VCaP (cell line): Measurements from ENCODE around the gene SLU7.
A peak's percentile ranks its signal among the peaks of the same experiment; 100 is the strongest.
"Not testable (repeated sequence)": the region's sequence is repeated elsewhere in the genome, so short reads cannot be mapped to it uniquely, and the experiment has no call there.

Experiments
- H3K27ac ChIP-seq: fragments of 450-650 bp; 2 replicates; pipeline ENCODE4 v1.5.1; 2017
- CTCF ChIP-seq: fragments of 450-650 bp; conservative IDR thresholded peaks from 2 replicates; pipeline ENCODE4 v1.5.1; 2017; ENCODE audit warnings: mild to moderate bottlenecking, moderate library complexity

SLU7 gene

GRCh38 chr5:160439205-160439600 lies 20.3 kb upstream of the SLU7 start:
- no peak overlapping the region for H3K27ac ChIP-seq
- TF ChIP-seq CTCF = peak; percentile 82

GRCh38 chr5:160438316-160439204 lies 19.7 kb upstream of the SLU7 start:
- TF ChIP-seq CTCF = peak; percentile 71
- H3K27ac ChIP-seq = no peak overlapping the region

GRCh38 chr5:160437271-160437670 lies 18.4 kb upstream of the SLU7 start:
- no peak overlapping the region for H3K27ac ChIP-seq
- TF ChIP-seq CTCF = no peak

- H3K27ac ChIP-seq = not testable (repeated sequence)
Observed at GRCh38 chr5:160436661-160437060, 17.8 kb upstream of the SLU7 start.

GRCh38 chr5:160436017-160436416 lies 17.1 kb upstream of the SLU7 start:
- TF ChIP-seq CTCF = no peak
- H3K27ac ChIP-seq = no peak overlapping the region

- H3K27ac ChIP-seq = no peak overlapping the region
- TF ChIP-seq CTCF = no peak
Observed at GRCh38 chr5:160435532-160435931, 16.7 kb upstream of the SLU7 start.

- H3K27ac ChIP-seq = peak overlapping the region; percentile 8; the same call in 1 of the 2 replicates
- no peak for TF ChIP-seq CTCF
Observed at GRCh38 chr5:160434022-160434531, 15.2 kb upstream of the SLU7 start.

- H3K27ac ChIP-seq = no peak overlapping the region
Observed at GRCh38 chr5:160432787-160433186, 13.9 kb upstream of the SLU7 start.

More at GRCh38 chr5:160432787-160433186, 13.9 kb upstream of the SLU7 start:
- no peak for TF ChIP-seq CTCF
